H9 (cell line): Measurements from ENCODE around the gene VPS29. TPM values are rescaled to one million over a fixed set of nuclear protein-coding genes. Genes with fewer than 3 reads are reported as not detected.
A peak's percentile ranks its signal among the peaks of the same experiment; 100 is the strongest.
"Not testable (repeated sequence)": the region's sequence is repeated elsewhere in the genome, so short reads cannot be mapped to it uniquely, and the experiment has no call there.

Experiments
- DNase-seq: peaks from one replicate; pipeline ENCODE4 v3.0.0-alpha.2; 2017
- H2AFZ ChIP-seq: one replicate; pipeline ENCODE4 v1.6.1; 2013; ENCODE audit warnings: mild to moderate bottlenecking, low read length, control low read depth, moderate library complexity
- H2AK5ac ChIP-seq: 2 replicates; pipeline ENCODE4 v1.6.1; 2013; ENCODE audit warnings: low read length, control low read depth, mixed read lengths; ENCODE audit not compliant: insufficient read length
- H2BK120ac ChIP-seq: one replicate; pipeline ENCODE4 v1.6.1; 2013; ENCODE audit warnings: low read depth, mild to moderate bottlenecking, low read length, control low read depth, inconsistent platforms; ENCODE audit not compliant: poor library complexity, severe bottlenecking
- H2BK12ac ChIP-seq: 2 replicates; pipeline ENCODE4 v1.6.1; 2013; ENCODE audit warnings: low read length, control low read depth, mixed read lengths, low read depth; ENCODE audit not compliant: insufficient read length
- H2BK15ac ChIP-seq: 2 replicates; pipeline ENCODE4 v1.6.1; 2013; ENCODE audit warnings: low read depth, low read length, control low read depth
- H2BK20ac ChIP-seq: one replicate; pipeline ENCODE4 v1.6.1; 2013; ENCODE audit warnings: low read depth, mild to moderate bottlenecking, low read length, control low read depth, inconsistent platforms; ENCODE audit not compliant: poor library complexity, severe bottlenecking
- H2BK5ac ChIP-seq: 2 replicates; pipeline ENCODE4 v1.6.1; 2013; ENCODE audit warnings: low read length, control low read depth, mixed read lengths; ENCODE audit not compliant: insufficient read length
- H3K14ac ChIP-seq: 2 replicates; pipeline ENCODE4 v1.6.1; 2013; ENCODE audit warnings: low read length, control low read depth; ENCODE audit not compliant: insufficient read depth
- H3K18ac ChIP-seq: 2 replicates; pipeline ENCODE4 v1.6.1; 2013; ENCODE audit warnings: low read depth, mild to moderate bottlenecking, mixed read lengths, low read length, control low read depth; ENCODE audit not compliant: insufficient read length
- H3K23ac ChIP-seq: 2 replicates; pipeline ENCODE4 v1.6.1; 2013; ENCODE audit warnings: low read length, control low read depth, mixed read lengths, low read depth; ENCODE audit not compliant: insufficient read length
- H3K23me2 ChIP-seq: 2 replicates; pipeline ENCODE4 v1.6.1; 2013; ENCODE audit warnings: low read depth, mild to moderate bottlenecking, mixed read lengths, low read length, control low read depth; ENCODE audit not compliant: insufficient read length, poor library complexity, severe bottlenecking
- H3K27ac ChIP-seq: 2 replicates; pipeline ENCODE4 v1.5.1; 2013; ENCODE audit warnings: low read length, control low read depth, mixed read lengths, low read depth; ENCODE audit not compliant: insufficient read length
- H3K27me3 ChIP-seq: 2 replicates; pipeline ENCODE4 v1.6.1; 2013; ENCODE audit warnings: low read length, control low read depth, inconsistent platforms; ENCODE audit not compliant: insufficient read depth
- H3K4ac ChIP-seq: 2 replicates; pipeline ENCODE4 v1.6.1; 2013; ENCODE audit warnings: low read depth, mild to moderate bottlenecking, control low read depth, inconsistent platforms, low read length, moderate library complexity
- H3K4me1 ChIP-seq: 2 replicates; pipeline ENCODE4 v1.6.1; 2013; ENCODE audit warnings: low read length, control low read depth, inconsistent platforms; ENCODE audit not compliant: insufficient read depth
- H3K4me2 ChIP-seq: 2 replicates; pipeline ENCODE4 v1.6.1; 2013; ENCODE audit warnings: low read length, control low read depth, mixed read lengths; ENCODE audit not compliant: insufficient read length, insufficient read depth
- H3K56ac ChIP-seq: 2 replicates; pipeline ENCODE4 v1.6.1; 2013; ENCODE audit warnings: low read depth, mild to moderate bottlenecking, mixed read lengths, low read length, control low read depth; ENCODE audit not compliant: insufficient read length
- H3K79me1 ChIP-seq: 2 replicates; pipeline ENCODE4 v1.6.1; 2013; ENCODE audit warnings: low read depth, mild to moderate bottlenecking, moderate library complexity, low read length, control low read depth, inconsistent platforms; ENCODE audit not compliant: insufficient read depth, poor library complexity, severe bottlenecking
- H3K79me2 ChIP-seq: 2 replicates; pipeline ENCODE4 v1.6.1; 2013; ENCODE audit warnings: low read length, control low read depth, inconsistent platforms; ENCODE audit not compliant: insufficient read depth
- H3K9ac ChIP-seq: 2 replicates; pipeline ENCODE4 v1.6.1; 2013; ENCODE audit warnings: low read length, control low read depth, mixed read lengths; ENCODE audit not compliant: insufficient read length; ENCODE audit errors: extremely low read depth
- H3K9me3 ChIP-seq: one replicate; pipeline ENCODE4 v1.6.1; 2013; ENCODE audit warnings: low read depth, low read length, inconsistent platforms; ENCODE audit not compliant: control insufficient read depth
- H3T11ph ChIP-seq: one replicate; pipeline ENCODE4 v1.6.1; 2013; ENCODE audit warnings: mild to moderate bottlenecking, low read length, control low read depth, inconsistent platforms
- H4K20me1 ChIP-seq: one replicate; pipeline ENCODE4 v1.6.1; 2013; ENCODE audit not compliant: control insufficient read depth, insufficient read length, insufficient read depth
- H4K5ac ChIP-seq: 2 replicates; pipeline ENCODE4 v1.6.1; 2013; ENCODE audit warnings: low read depth, mild to moderate bottlenecking, mixed read lengths, low read length, control low read depth; ENCODE audit not compliant: insufficient read length
- H4K8ac ChIP-seq: replicated peaks from 2 replicates; pipeline ENCODE4 v1.6.1; 2013; ENCODE audit warnings: low read length, control low read depth, mixed read lengths, low read depth; ENCODE audit not compliant: insufficient read length
- H4K91ac ChIP-seq: 2 replicates; pipeline ENCODE4 v1.6.1; 2013; ENCODE audit warnings: low read depth, mild to moderate bottlenecking, moderate library complexity, mixed read lengths, low read length, control low read depth; ENCODE audit not compliant: insufficient read length
- H3K27ac Mint-ChIP-seq, 3 experiments: 2 replicates in 2 of 3; 3 replicates in 1 of 3; pipeline ENCODE4 v1.8.0; 2020 to 2021; ENCODE audit warnings: mixed read lengths in 3 of 3, mild to moderate bottlenecking in 1 of 3, moderate library complexity in 1 of 3
- H3K27me3 Mint-ChIP-seq: 2 replicates; pipeline ENCODE4 v1.8.0; 2021; ENCODE audit warnings: low read depth, mild to moderate bottlenecking, moderate library complexity, mixed read lengths
- H3K36me3 Mint-ChIP-seq, 3 experiments: 2 replicates in 2 of 3; 3 replicates in 1 of 3; pipeline ENCODE4 v1.8.0; 2020 to 2021; ENCODE audit warnings: low read depth in 3 of 3, mixed read lengths in 3 of 3; ENCODE audit not compliant: insufficient read depth in 1 of 3
- H3K4me1 Mint-ChIP-seq, 2 experiments: 2 replicates each; pipeline ENCODE4 v1.8.0; 2020; ENCODE audit warnings: mixed read lengths in 2 of 2
- H3K4me3 Mint-ChIP-seq, 2 experiments: 2 replicates in 1 of 2; 3 replicates in 1 of 2; pipeline ENCODE4 v1.8.0; 2020 to 2021; ENCODE audit warnings: mild to moderate bottlenecking in 2 of 2, mixed read lengths in 2 of 2, moderate library complexity in 1 of 2
- H3K9me3 Mint-ChIP-seq, 2 experiments: 2 replicates in 1 of 2; 3 replicates in 1 of 2; pipeline ENCODE4 v1.8.0; 2020; ENCODE audit warnings: mild to moderate bottlenecking in 2 of 2, mixed read lengths in 2 of 2, moderate library complexity in 1 of 2
- WGBS: extraction: QIAGEN DNeasy Blood & Tissue Kit; methylation state at CpG from one replicate; pipeline ENCODE4 v1.1.7; 2013; ENCODE audit warnings: missing lambda C conversion rate, low lambda C conversion rate, mixed read lengths; ENCODE audit not compliant: insufficient read length; ENCODE audit errors: extremely low coverage; 5-methylcytosine and 5-hydroxymethylcytosine counted together
- total RNA-seq: library from RNA; stranded (reverse); gene quantifications from 2 replicates; pipeline ENCODE4 v1.2.1, GENCODE V29; 2021
- TF ChIP-seq, protein P1 (sequence below): fragments of 200-600 bp; sonication (generic); conservative IDR thresholded peaks from 3 replicates; pipeline ENCODE4 v1.8.0; 2021; ENCODE audit warnings: antibody characterized with exemption, mild to moderate bottlenecking

Gene VPS29
- total RNA-seq, 1 experiment from 2014 or later = 81.5 TPM

DNA sequence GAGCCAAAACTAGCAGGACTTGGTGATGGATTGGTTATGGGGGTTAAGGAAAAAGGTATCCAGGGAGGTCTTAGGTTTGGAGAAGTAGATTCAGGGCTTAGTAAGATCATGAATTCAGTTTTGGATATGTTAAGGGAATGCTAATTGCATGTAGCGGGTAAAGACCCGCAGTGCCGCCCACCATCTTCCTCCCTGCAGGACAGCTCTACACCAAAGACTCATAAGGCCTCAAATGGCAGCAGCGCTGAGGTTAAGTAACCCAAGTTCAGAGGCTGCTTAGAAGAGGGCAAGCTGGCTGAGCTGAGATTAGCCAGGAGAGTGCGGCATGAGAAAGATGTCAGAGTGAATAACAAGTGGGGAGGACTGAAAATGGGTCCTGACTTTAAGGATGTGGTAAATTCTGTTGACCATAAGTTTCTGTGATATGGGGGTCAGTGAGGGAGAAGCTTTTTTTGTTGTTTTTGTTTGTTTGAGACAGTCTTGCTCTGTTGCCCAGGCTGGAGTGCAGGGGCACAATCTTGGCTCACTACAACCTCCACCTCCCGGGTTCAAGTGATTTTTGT lies 26.4 kb upstream of the VPS29 start:
- WGBS = no CpG with 5 or more reads among the region's 6 CpGs
- no peak overlapping the region for H2BK5ac ChIP-seq
- no peaks in the 10 kb centered on the region for H3K79me2 ChIP-seq
- H3K4ac ChIP-seq = no peak overlapping the region
- H2BK15ac ChIP-seq = no peak overlapping the region
- H3K9me3 ChIP-seq = no peaks in the 10 kb centered on the region
- H2BK20ac ChIP-seq = no peak overlapping the region
- no peak overlapping the region for H3K4me2 ChIP-seq
- Mint-ChIP-seq H3K4me3 (no peak overlapping the region), H3K27ac (peak overlapping the region in 2 of 3 experiments; percentile 14 to 24; a peak in 2 of 7 replicates), H3K27me3 (peaks cover 3% of the 10 kb centered on the region; the same call in 1 of the 2 replicates), H3K9me3 (no peaks in the 10 kb centered on the region), H3K36me3 (peaks cover 0 to 5% (median 0%) of the 10 kb centered on the region in 3 experiments; a peak in 3 of 7 replicates), H3K4me1 (peaks cover 9 to 11% of the 10 kb centered on the region in 2 experiments)
- H4K8ac ChIP-seq = no peak overlapping the region
- no peak overlapping the region for H2AK5ac ChIP-seq
- H3K23me2 ChIP-seq = no peaks in the 10 kb centered on the region
- H3K18ac ChIP-seq = no peak overlapping the region
- H3K14ac ChIP-seq = no peak overlapping the region
- no peak overlapping the region for H4K91ac ChIP-seq
- no peak overlapping the region for H3K23ac ChIP-seq
- no peak overlapping the region for H4K5ac ChIP-seq
- H2BK120ac ChIP-seq = no peak overlapping the region
- no peak overlapping the region for H3T11ph ChIP-seq
- no peak for DNase-seq
- H3K9ac ChIP-seq = no peak overlapping the region
- H2BK12ac ChIP-seq = no peak overlapping the region
- H3K56ac ChIP-seq = no peak overlapping the region
- no peaks in the 10 kb centered on the region; the same call in 1 of the 2 replicates for H3K4me1 ChIP-seq
- TF ChIP-seq, protein P1, sequence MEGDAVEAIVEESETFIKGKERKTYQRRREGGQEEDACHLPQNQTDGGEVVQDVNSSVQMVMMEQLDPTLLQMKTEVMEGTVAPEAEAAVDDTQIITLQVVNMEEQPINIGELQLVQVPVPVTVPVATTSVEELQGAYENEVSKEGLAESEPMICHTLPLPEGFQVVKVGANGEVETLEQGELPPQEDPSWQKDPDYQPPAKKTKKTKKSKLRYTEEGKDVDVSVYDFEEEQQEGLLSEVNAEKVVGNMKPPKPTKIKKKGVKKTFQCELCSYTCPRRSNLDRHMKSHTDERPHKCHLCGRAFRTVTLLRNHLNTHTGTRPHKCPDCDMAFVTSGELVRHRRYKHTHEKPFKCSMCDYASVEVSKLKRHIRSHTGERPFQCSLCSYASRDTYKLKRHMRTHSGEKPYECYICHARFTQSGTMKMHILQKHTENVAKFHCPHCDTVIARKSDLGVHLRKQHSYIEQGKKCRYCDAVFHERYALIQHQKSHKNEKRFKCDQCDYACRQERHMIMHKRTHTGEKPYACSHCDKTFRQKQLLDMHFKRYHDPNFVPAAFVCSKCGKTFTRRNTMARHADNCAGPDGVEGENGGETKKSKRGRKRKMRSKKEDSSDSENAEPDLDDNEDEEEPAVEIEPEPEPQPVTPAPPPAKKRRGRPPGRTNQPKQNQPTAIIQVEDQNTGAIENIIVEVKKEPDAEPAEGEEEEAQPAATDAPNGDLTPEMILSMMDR = no peak
- no peaks in the 10 kb centered on the region for H3K79me1 ChIP-seq
- no peaks in the 10 kb centered on the region for H3K27me3 ChIP-seq
- no peaks in the 10 kb centered on the region for H4K20me1 ChIP-seq
- no peak overlapping the region for H2AFZ ChIP-seq
- H3K27ac ChIP-seq = no peak overlapping the region

DNA sequence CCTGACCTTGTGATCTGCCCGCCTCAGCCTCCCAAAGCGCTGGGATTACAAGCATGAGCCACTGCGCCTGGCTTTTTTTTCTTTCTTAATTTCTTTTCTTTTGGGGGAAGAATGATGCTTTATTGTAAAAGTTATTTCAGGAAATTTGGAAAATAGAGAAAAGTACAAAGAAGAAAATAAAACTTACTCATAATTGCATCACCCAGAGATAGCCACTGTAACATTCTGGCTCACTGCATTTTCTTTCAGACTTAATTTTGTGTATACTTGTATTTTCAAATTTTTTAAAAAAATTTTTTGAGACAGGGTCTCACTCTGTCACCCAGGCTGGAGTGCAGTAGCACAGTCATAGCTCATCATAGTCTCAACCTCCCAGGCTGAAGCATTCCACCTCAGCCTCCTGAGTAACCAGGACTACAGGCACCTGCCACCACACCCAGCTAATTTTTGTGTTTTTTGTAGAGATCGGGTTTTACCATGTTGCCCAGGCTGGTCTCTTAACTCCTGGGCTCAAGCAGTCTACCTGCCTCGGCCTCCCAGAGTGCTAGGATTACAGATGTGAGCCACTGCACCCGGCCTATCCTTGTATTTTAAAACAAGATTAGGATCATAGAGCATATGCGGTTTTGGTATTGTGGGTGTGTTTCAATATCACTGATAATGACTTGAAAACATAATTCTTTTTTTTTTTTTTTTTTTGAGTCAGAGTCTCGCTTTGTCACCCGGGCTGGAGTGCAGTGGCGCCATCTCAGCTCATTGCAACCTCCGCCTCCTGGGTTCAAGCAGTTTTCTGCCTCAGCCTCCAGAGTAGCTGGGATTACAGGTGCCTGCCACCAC lies 19.2 kb upstream of the VPS29 start:
- H2BK20ac ChIP-seq, H3K4me3 Mint-ChIP-seq, H4K5ac ChIP-seq, DNase-seq, H3K9me3 ChIP-seq, H3K23me2 ChIP-seq, H3K23ac ChIP-seq, H3K4me1 Mint-ChIP-seq, H4K20me1 ChIP-seq, H2BK5ac ChIP-seq, H4K91ac ChIP-seq, H3K4ac ChIP-seq, H3K4me2 ChIP-seq, H3K79me2 ChIP-seq, H3K56ac ChIP-seq, H3K9ac ChIP-seq, H2BK15ac ChIP-seq, H3K27me3 Mint-ChIP-seq, H3K27ac Mint-ChIP-seq, H2AK5ac ChIP-seq, H4K8ac ChIP-seq, H3K27ac ChIP-seq, H3K14ac ChIP-seq, H3K4me1 ChIP-seq, H3K79me1 ChIP-seq, H3K9me3 Mint-ChIP-seq, H3K36me3 Mint-ChIP-seq, H3T11ph ChIP-seq, H3K27me3 ChIP-seq, H2BK12ac ChIP-seq, H2BK120ac ChIP-seq, H3K18ac ChIP-seq, H2AFZ ChIP-seq: not testable (repeated sequence)
- WGBS = no CpG with 5 or more reads among the region's 11 CpGs
